HG03558 (cell line): Measurements from ENCODE around the gene NOP53.
"Not testable (repeated sequence)": the region's sequence is repeated elsewhere in the genome, so short reads cannot be mapped to it uniquely, and the experiment has no call there.

Source experiments
- ATAC-seq: cut with Tn5 transposase; IDR thresholded peaks from one replicate; pipeline ENCODE4 v1.9.1; 2021; ENCODE audit warnings: moderate number of reproducible peaks; ENCODE audit not compliant: unreplicated experiment; ENCODE audit errors: extremely low read depth

The NOP53 gene

DNA sequence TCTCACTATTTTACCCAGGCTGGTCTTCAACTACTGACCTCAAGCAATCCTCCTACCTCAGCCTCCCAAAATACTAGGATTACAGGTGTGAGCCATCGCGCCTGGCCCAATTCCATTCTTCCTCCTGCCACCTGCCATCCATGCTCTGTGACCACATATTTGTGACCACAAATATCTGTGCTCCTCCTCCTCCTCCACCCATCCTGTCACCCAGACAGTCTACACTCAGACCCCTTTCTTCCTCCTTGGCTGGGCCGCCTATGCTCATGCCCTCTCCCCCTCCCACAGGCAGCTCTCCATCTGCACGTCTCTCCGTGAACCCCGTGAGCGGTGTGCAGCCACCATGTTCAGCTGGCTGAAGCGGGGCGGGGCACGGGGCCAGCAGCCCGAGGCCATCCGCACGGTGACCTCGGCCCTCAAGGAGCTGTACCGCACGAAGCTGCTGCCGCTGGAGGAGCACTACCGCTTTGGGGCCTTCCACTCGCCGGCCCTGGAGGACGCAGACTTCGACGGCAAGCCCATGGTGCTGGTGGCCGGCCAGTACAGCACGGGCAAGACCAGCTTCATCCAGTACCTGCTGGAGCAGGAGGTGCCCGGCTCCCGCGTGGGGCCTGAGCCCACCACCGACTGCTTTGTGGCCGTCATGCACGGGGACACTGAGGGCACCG is 28.9 kb upstream of the NOP53 start:
- ATAC-seq: no peak

DNA sequence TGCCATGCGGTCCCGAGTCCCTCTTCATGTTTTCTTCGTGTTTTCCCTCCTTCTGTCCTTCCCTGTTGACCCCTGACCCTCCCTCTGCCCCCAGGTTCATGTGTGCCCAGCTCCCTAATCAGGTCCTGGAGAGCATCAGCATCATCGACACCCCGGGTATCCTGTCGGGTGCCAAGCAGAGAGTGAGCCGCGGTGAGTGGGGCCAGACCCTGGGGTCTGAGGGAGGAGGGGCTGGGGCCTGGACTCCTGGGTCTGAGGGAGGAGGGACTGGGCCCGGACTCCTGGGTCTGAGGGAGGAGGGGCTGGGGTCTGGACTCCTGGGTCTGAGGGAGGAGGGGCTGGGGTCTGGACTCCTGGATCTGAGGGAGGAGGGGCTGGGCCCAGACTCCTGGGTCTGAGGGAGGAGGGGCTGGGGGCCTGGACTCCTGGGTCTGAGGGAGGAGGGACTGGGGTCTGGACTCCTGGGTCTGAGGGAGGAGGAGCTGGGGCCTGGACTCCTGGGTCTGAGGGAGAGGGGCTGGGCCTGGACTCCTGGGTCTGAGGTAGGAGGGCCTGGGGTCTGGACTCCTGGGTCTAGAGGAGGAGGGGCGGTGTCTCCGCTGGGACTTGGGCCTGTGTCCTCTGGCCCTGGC is 26.8 kb upstream of the NOP53 start:
- ATAC-seq: not testable (repeated sequence)

DNA sequence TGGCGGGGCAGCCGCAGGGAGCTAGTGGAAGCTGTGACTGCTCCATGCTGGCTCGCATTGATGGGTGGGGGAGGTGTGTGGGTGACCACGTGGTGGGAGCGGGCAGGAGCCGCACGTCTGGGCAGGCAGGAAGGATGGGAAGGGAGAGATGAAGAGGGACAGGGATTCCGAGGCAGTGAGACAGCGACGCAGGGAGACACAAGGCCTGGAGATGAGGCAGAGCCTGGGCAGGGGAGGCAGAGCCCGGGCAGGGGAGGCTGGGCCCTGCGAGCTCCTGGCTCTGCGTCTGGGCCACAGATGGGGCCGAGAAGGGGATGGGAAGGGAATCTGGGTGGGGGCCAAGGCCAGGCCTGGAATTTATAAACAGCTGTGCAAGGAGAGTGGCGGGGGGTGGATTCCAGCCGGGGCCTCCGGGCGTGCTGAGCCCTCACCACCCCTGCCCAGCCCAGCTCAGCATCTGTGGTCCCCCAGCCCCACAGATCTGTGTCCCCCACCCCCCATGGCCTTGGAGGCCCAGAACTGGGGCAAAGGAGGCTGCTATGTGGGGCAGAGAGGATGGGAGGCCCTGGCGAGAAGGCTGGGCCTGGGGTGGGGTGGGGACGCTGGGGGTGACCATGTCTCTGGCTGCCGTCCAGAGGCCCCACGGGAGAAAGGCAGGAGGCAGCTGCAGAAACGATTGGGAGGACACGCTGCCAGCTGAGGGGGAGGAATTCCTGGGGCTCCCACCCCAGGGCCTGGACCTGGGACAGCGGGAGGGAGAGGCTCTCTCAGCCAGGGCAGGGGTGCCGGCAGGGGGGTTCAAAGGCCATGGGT is 26.1 kb upstream of the NOP53 start:
- no peak for ATAC-seq

DNA sequence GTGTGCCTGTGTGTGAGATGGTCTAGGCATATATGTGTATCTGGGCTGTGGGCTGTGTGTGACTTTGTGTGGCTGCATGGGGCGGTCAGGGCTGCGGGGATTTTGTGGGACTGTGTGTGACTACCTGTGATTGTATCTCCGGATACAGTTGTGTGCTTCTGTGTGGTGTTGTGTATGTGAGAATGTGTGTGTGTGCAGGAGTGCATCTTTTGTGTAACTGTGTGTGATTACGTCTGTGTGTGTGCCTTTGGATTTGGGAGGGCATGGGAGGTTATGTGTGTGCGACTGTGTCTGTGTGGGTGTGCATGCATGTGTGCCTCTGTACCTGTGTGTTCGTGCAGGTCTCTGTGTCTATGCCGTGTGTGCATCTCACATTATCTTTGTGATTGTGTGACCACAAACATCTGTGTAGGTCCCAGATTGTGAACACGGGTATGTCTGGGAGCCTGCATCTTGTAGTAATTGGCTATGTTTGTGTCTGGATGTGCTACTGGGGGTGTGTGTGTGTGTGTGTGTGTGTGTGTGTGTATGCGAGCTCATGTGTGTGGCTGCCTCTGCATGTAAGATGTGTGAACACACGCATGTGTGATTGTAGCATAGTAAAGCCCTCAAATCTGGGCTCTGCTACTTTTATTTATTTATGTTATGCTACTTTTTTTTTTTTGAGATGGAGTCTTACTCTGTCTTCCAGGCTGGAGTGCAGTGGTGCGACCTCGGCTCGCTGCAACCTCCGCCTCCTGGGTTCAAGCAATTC is 24.5 kb upstream of the NOP53 start:
- no peak for ATAC-seq

DNA sequence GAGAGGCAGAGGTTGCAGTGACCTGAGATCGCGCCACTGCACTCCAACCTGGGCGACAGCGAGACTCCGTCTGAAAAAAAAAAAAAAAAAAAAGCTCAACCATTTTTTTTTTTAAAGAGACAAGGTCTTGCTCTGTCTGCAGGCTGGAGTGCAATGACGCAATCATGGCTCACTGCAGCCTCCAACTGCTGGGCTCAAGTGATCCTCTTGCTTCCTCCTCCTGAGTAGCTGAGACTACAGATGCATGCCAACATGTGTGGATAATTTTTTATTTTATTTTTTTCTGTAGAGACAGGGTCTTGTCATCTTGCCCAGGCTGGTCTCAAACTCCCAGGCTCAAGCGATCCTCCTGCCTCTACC is 21.8 kb upstream of the NOP53 start:
- ATAC-seq: no peak

- ATAC-seq: no peak
Observed at GRCh38 chr19:47725759-47726401, 19.5 kb upstream of the NOP53 start.

GRCh38 chr19:47726467-47726866 is 18.9 kb upstream of the NOP53 start:
- no peak for ATAC-seq

- ATAC-seq: not testable (repeated sequence)
Observed at GRCh38 chr19:47728295-47728694, 17.1 kb upstream of the NOP53 start.

DNA sequence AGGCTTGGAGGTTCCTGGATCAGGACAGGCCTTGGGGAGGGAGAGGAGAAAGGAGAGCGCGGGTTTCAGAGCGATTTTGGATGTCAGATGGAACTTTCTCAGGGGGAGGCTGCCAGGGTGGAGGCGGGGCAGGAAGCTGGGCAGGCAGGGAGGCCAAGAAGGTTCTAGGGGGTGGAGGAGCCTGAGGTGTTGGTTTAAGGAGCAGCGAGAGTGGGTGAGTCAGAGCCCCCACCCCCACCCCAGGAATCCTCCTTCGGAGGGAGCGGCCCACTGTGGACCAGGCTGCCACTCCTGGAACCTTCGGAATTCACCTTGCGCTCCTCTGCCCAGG is 15.9 kb upstream of the NOP53 start:
- no peak for ATAC-seq

- ATAC-seq: no peak
Observed at GRCh38 chr19:47729799-47730520, 15.4 kb upstream of the NOP53 start.

DNA sequence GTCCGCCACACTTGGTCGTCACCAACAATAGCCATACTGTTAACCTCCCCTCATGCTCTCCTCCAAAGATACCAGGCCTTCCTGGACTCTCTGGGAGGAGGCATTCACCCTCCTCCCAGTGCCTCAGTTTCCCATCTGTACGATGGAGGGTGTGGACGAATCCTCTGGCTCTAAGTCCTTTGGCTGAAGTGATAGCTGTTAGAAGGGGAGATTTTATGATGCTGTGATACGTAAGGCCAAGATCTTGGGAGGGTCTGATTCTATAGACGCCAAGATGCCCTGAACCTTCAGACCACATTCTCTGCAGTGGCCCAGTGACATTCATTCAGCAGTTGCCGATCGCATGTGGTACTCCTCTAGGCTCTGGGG is 14.8 kb upstream of the NOP53 start:
- no peak for ATAC-seq

GRCh38 chr19:47730910-47731309 is 14.4 kb upstream of the NOP53 start:
- no peak for ATAC-seq

DNA sequence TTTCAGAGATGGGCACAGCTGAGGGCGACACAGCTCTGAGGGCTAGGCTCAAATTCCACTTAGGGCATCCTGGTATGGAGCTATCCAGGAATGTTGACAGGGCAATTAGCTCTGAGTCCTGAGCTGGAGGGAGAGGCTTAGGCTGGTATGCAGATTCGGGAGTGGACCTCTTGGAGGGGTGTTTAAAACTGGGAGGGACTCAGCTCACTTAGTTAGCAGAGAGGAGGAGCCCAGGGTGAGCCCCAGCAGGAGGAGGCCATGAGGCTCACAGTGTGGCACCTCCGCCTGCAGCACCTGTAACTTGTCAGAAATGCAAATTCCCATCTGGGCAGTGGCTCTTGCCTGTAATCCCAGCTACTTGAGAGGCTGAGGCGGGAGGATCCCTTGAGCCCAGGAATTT is 10.2 kb upstream of the NOP53 start:
- ATAC-seq: no peak

DNA sequence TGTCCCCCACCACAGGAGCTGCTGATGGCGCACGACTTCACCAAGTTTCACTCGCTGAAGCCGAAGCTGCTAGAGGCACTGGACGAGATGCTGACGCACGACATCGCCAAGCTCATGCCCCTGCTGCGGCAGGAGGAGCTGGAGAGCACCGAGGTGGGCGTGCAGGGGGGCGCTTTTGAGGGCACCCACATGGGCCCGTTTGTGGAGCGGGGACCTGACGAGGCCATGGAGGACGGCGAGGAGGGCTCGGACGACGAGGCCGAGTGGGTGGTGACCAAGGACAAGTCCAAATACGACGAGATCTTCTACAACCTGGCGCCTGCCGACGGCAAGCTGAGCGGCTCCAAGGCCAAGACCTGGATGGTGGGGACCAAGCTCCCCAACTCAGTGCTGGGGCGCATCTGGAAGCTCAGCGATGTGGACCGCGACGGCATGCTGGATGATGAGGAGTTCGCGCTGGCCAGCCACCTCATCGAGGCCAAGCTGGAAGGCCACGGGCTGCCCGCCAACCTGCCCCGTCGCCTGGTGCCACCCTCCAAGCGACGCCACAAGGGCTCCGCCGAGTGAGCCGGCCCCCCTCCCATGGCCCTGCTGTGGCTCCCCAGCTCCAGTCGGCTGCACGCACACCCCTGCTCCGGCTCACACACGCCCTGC is 4.4 kb upstream of the NOP53 start:
- ATAC-seq: no peak

DNA sequence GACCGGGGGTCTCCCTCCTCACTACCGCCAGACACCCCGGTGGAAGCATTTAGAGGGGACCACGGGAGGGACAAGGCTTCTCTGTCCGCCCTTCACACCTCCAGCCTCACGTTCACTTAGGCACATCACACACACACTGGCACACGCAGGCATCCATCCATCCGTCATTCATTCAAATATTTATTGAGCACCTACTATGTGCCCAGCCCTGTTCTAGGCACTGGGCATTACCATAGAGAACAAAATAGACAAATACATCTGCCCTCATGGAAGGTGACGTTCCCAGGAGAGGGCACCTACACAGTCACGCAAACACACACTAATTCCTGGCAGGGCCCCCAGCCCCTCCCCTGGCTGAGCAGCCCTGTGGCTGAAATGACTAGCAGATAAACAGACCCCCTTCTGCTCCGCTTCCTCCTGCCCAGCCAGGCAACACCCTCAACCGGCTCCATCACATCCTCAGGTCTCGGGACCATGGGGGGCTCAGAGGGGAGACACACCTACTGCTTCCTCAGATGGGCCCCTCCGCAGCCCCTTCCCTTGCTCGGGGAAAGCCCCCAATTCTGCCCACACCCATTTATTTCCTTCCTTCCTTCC is 3.7 kb upstream of the NOP53 start:
- no peak for ATAC-seq

DNA sequence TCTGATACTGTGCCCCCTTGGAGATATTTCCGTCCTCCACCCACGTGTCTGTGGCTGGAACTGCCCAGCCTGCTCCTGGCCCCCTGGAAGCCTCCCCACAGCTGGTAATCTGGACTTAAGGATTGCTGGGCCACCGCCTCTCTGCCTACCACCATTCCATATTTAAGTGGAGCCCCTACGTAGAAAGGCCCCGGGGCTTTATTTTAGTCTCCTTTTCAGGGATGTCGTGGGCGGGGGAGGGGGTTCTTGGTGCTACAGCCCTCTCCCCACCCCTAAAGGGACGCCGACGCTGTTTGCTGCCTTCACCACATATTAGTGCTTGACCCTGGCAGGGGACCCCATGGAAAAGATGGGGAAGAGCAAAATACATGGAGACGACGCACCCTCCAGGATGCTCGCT is 2.7 kb upstream of the NOP53 start:
- ATAC-seq: no peak

DNA sequence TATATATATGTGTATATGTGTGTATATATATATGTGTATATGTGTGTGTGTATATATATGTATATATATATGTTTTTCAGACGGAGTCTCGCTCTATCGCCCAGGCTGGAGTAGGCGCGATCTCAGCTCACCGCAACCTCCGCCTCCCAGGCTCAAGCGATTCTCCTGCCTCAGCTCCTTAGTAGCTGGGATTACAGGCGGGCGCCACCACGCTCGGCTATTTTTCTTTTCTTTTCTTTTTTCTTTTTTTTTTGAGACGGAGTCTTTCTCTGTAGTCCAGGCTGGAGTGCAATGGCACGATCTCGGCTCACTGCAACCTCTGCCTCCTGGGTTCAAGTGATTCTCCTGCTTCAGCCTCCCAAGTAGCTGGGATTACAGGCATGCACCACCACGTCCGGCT is 783 bp downstream of the NOP53 start:
- ATAC-seq: not testable (repeated sequence)

- ATAC-seq: no peak
Observed at GRCh38 chr19:47749326-47749725, 4.0 kb downstream of the NOP53 start.

DNA sequence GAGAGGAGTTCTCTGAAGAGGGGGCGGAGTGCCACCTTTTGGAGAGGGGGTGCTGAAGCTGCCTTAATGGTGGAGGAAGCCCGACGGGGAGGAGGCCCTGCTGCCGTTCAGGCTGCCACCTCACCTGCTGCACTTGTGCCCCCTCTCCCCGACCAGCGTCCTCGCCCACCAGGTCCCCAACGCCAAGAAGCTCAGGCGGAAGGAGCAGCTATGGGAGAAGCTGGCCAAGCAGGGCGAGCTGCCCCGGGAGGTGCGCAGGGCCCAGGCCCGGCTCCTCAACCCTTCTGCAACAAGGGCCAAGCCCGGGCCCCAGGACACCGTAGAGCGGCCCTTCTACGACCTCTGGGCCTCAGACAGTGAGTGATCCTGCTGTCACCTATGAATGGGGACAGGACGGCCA is 5.4 kb downstream of the NOP53 start:
- ATAC-seq: no peak
